ENCODE measurements around the gene SMCHD1.
"Not testable (repeated sequence)": the region's sequence is repeated elsewhere in the genome, so short reads cannot be mapped to it uniquely, and the experiment has no call there.

Gene SMCHD1

GRCh38 chr18:2660849-2661248 is 5.3 kb downstream of the SMCHD1 start:
- DNase-seq: not testable (repeated sequence)

GRCh38 chr18:2662288-2662687 is 6.8 kb downstream of the SMCHD1 start:
- DNase-seq: not testable (repeated sequence)

DNA sequence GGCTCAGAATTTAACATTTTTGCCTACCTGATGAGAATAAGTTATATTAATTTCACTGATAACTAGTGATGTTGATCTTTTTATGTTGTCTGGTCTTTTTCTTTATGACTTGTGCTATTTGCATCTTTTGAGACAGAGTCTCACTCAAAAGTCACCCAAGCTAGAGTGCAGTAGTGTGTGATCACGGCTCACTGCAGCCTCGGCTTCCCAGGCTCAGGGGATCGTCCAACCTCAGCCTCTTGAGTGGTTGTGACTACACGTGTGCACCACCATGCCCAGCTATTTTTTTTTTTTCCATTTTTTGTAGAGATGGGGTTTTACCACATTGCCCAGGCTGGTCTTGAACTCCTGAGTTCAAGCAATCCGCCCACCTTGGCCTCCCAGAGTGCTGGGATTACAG is 7.5 kb downstream of the SMCHD1 start:
- no peak for DNase-seq

DNA sequence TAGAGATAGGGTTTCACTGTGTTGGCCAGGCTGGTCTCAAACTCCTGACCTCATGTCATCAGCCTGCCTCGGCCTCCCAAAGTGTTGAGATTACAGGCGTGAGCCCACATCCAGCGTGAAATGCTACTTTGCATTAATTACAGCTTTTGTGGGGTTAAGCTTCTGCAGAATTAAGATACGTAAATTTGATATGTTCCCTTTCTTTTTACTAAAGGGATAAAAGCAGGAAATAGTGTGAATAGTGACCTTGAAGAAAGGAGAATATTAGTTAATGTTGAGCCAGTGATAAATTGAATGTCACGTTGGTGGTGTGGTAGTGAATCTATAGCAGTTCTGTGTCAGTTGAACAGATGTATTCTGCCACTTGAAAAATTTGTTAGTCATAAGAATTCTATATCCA is 16.9 kb downstream of the SMCHD1 start:
- DNase-seq: no peak

DNA sequence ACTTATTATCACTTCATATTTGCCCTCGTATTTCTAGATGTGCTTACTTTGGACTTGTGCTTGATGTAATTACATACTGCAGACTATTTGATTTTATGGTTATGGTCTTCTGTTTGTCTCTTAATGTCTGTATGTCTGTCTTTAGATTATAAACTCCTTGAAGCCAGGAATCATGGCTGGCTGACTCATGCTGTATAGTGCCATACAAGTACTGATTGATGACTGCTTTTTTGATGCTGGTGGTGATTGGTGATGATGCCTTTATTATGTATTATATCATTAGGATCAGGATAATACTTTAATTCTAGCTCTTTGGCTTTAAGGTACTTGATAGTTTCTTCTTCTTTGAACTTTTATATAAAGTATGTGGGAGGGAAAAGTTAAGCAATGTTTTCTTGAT is 17.3 kb downstream of the SMCHD1 start:
- DNase-seq: no peak

- DNase-seq: not testable (repeated sequence)
Measured at GRCh38 chr18:2678933-2679332, 23.4 kb downstream of the SMCHD1 start.

DNA sequence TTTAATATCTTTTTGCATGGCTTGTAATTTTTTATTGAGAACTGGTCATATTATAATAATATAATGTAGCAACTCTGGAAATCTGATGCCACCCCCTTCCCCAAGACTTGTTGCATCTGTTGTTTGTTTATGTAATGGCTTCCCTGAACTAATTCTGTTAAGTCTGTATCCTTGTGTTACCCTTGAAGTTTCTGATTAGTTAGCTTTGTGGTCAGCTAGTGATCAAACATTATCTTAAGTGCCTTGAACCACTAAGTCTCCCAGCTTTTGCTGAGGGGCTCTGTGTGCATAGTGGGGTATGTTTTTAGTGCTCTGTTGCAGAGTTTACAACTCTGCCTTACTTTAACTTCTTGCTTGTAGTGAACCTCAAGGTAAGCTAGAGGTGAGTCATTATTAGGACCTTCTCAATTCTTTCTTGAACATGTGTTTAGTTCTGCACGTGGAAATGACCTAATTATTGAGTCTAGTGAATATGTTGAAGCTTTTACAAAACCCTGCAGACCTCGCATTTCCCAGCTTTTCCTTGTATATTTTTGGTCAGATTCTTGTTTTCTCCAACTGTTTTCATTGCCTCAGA is 24.8 kb downstream of the SMCHD1 start:
- no peak for DNase-seq

DNA sequence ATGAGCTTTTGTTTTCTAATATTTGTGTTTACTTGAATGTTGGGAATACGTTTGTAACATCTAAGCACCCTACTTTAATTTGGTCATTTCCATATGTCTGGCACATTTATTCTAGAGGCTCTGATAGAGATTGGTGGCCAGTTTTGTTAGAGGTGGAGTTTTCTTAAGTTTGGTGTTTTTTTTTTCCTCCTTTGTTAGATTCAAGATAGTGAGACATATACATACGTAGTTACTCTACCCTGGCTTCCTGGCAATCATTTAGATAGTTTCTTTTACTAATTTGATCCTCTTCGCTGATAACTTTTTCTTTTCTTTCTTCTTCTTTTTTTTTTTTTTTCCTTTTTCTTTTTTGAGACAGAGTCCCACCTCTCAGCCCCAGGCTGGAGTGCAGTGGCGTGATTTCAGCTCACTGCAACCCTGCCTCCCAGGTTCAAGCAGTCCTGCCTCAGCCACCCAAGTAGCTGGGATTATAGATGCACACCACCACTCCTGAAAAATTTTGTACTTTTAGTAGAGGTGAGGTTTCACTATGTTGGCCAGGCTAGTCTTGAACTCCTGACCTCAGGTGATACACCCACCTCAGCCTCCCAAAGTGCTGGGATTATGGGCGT is 26.6 kb downstream of the SMCHD1 start:
- no peak for DNase-seq

DNA sequence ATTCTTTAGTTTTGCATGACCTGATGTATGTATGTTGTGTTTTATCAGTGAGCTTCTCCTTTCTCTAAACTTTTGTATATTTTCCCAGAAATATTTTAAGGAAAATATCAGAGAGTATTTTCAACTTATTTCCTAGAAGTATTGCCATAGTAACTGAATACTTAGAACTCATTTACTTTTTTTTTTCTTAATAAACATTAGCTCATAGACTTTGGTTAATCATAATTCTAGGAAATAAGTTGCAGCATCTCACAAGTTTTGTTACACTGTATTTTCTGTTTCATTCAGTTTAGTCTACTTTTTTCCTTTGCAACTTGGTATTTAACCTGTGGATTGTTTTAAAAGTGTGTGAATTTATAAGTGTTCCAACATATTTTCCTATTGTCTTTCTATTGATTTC is 27.5 kb downstream of the SMCHD1 start:
- DNase-seq: no peak

DNA sequence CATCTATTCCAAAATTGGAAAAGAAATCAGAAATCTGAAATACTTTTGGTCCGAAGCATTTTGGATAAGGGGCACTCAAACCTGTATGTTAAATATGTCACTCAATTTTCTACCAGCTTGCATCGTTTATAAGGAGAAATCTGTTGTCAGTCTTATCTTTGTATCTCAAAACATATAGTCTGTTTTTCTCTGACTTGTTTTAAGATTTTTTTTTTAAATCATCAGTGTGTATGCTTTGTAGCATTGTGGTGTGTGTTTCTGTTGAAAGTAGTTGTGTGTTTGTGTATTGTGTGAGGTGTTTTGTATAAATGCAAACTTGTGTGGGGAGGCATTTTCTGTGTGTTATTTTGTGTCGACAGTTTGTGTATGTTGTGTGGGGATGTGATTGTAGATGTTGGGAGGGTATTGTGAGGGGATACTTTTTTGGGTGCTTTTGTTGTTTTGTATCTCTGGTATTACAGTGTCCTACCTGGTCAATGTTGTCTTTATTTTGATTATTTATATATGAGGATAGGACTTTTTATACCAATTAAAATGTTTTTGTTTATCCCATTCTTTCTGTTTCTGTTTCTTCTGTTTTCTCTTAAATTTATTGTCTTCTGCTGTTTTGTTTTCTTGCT is 30.9 kb downstream of the SMCHD1 start:
- no peak for DNase-seq

- DNase-seq: no peak
Measured at GRCh38 chr18:2687390-2688001, 32.0 kb downstream of the SMCHD1 start.

DNA sequence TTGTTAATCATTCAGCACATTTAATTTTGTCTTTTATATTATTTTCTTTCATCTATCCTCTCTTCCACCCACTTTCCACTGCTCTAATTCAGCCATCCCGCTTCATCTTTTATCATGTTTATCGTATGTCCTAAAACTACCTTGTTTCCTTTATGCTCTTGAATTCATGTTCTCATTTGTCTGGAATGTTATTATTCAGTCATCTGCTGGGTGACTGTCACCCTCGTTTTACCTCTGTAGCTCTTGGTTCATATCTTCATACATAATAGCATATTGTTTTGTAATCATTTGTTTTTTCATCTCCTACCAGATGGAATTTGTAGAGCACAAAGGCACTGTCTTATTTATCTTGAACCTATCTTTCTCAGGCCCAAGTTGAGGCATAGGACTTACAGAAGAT is 37.0 kb downstream of the SMCHD1 start:
- no peak for DNase-seq

- no peak for DNase-seq
Measured at GRCh38 chr18:2697184-2697583, 41.7 kb downstream of the SMCHD1 start.

DNA sequence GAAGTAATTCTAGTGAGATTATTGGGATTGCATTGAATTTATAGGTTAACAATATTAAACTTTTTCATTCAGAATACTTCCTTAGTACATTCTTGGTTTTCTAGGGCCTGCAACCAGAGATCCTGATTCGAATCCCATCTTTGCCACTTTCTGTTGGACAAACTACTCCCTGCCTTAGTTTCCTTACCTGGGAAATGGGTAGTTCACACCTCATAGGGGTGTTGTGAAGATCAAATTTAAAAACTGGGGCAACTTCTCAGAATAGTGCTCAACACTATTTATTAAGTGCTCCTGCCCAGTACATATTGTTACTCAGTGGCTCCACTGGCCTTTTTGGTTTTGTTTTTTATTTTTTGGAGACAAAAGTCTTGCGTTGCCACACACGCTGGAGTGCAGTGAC is 43.5 kb downstream of the SMCHD1 start:
- DNase-seq: no peak

- DNase-seq: no peak
Measured at GRCh38 chr18:2704541-2704940, 49.0 kb downstream of the SMCHD1 start.

DNA sequence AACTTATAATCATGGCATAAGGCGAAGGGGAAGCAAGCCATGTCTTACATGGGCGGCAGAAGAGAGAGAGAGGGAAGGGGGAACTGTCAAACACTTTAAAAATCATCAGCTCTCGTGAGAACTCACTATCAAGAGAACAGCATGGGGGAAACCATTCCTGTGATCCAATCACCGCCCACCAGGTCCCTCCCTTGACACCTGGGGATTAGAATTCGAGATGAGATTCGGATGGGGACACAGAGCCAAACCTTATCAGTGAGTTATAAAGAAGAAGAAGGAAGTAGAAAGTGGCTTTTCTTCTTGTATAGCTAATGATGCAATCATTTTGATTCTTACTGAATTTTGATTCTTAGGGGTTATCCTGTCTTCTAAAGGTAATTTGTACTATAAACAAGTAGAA is 51.4 kb downstream of the SMCHD1 start:
- no peak for DNase-seq

GRCh38 chr18:2707551-2708168 is 52.1 kb downstream of the SMCHD1 start:
- no peak for DNase-seq

GRCh38 chr18:2709316-2709715 is 53.8 kb downstream of the SMCHD1 start:
- no peak for DNase-seq

DNA sequence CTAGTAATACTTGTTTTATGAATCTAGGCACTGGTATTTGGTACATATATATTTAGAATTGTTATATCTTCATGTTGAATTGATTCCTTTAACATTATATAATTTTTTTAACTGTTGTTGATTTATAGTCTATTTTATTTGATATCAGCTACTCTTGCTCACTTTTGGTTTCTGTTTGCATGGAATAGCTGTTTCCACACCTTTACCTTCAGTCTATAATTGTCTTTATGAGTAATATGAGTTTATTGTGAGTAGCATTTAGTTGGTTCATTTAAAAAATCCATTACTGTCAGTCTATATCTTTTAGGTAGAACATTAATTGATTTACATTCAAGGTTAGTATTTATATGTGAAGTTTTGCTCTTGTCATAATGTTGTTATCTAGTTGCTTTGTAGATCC is 58.6 kb downstream of the SMCHD1 start:
- DNase-seq: no peak

- DNase-seq: no peak
Measured at GRCh38 chr18:2715990-2716389, 60.5 kb downstream of the SMCHD1 start.

- no peak for DNase-seq
Measured at GRCh38 chr18:2716394-2717326, 61.1 kb downstream of the SMCHD1 start.

GRCh38 chr18:2717407-2717806 is 61.9 kb downstream of the SMCHD1 start:
- DNase-seq: no peak

DNA sequence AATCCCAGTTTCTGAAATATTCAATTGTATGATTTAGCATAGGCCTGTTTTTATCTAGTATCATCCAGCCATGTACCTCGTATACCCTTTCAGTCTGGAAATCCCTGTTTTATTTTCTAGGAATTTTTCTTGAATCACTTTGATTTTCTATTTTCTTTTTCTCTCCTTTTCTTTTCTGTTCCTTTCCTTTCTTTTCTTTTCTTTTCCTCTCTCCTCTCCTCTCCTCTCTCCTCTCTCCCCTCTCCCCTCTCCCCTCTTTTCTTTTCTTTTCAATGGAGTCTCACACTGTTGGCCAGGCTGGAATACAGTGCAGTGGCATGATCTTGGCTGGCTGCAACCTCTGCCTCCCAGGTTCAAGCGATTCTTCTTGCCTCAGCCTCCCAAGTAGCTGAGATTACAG is 63.5 kb downstream of the SMCHD1 start:
- no peak for DNase-seq

Measured in activated gamma-delta T cell (primary cell).